ENCODE results near the gene GAL3ST2.
"Not testable (repeated sequence)": the region's sequence is repeated elsewhere in the genome, so short reads cannot be mapped to it uniquely, and the experiment has no call there.

Gene GAL3ST2

GRCh38 chr2:241814643-241815476 lies 38.2 kb downstream of the GAL3ST2 start:
- no peak for DNase-seq (ENCODE audit: low spot score)
- no peaks in the 10 kb centered on the region for H3K4me1 ChIP-seq (ENCODE audit: insufficient read depth, poor library complexity, severe bottlenecking)
- H3K36me3 ChIP-seq (ENCODE audit: low read depth), result no peaks in the 10 kb centered on the region
- H3K27ac ChIP-seq (ENCODE audit: poor library complexity, severe bottlenecking), result no peak overlapping the region
- no peaks in the 10 kb centered on the region for H3K9me3 ChIP-seq (ENCODE audit: severe bottlenecking)
- H3K4me3 ChIP-seq (ENCODE audit: severe bottlenecking), result no peak overlapping the region
- no peaks in the 10 kb centered on the region for H3K27me3 ChIP-seq (ENCODE audit: insufficient read depth, poor library complexity, severe bottlenecking)
- TF ChIP-seq, protein P1, sequence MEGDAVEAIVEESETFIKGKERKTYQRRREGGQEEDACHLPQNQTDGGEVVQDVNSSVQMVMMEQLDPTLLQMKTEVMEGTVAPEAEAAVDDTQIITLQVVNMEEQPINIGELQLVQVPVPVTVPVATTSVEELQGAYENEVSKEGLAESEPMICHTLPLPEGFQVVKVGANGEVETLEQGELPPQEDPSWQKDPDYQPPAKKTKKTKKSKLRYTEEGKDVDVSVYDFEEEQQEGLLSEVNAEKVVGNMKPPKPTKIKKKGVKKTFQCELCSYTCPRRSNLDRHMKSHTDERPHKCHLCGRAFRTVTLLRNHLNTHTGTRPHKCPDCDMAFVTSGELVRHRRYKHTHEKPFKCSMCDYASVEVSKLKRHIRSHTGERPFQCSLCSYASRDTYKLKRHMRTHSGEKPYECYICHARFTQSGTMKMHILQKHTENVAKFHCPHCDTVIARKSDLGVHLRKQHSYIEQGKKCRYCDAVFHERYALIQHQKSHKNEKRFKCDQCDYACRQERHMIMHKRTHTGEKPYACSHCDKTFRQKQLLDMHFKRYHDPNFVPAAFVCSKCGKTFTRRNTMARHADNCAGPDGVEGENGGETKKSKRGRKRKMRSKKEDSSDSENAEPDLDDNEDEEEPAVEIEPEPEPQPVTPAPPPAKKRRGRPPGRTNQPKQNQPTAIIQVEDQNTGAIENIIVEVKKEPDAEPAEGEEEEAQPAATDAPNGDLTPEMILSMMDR (IDR thresholded peaks at IDR 0.05; ENCODE audit: poor library complexity, severe bottlenecking), result no peak
- ATAC-seq (ENCODE audit: low read depth), result peak; percentile 13; the same call in 1 of the 3 replicates

DNA sequence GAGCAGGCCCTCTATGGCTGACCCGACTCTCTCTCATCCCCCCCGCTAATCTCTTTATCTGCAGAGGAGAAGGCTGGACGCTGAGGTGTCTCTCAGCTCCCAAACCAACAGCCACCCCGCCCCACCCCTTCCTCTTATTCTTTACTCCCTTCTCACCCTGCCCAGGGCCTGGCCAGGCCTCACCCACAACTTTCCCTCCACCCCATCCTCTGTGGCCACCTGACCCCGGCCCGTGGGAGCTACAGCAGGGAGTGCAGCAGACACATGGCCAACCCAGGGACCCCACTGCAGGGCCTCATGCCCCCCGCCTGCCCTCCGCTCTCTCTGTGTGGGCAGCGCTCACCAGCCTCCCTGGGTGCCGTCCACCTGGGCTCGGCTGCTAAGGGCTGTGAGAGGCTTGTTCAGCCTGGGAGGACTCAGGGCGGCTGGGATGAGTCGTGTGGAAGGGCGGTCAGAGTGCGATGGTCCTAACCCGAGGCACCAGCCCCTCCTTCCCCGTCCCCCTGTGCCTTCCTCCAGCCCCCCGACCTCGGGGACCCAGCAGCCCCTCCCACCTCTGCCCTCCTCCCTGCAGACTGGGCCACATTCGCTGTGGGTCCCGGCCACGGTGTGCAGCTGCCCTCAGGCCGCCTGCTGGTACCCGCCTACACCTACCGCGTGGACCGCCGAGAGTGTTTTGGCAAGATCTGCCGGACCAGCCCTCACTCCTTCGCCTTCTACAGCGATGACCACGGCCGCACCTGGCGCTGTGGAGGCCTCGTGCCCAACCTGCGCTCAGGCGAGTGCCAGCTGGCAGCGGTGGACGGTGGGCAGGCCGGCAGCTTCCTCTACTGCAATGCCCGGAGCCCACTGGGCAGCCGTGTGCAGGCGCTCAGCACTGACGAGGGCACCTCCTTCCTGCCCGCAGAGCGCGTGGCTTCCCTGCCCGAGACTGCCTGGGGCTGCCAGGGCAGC lies 39.1 kb downstream of the GAL3ST2 start:
- Histone ChIP-seq H3K36me3 (ENCODE audit: low read depth) (no peaks in the 10 kb centered on the region), H3K4me3 (ENCODE audit: severe bottlenecking) (no peak overlapping the region), H3K4me1 (ENCODE audit: insufficient read depth, poor library complexity, severe bottlenecking) (no peaks in the 10 kb centered on the region), H3K27ac (ENCODE audit: poor library complexity, severe bottlenecking) (no peak overlapping the region), H3K9me3 (ENCODE audit: severe bottlenecking) (no peaks in the 10 kb centered on the region), H3K27me3 (ENCODE audit: insufficient read depth, poor library complexity, severe bottlenecking) (no peaks in the 10 kb centered on the region)
- ATAC-seq (ENCODE audit: low read depth), result no peak
- no peak for DNase-seq (ENCODE audit: low spot score)
- TF ChIP-seq, protein P1 (IDR thresholded peaks at IDR 0.05; ENCODE audit: poor library complexity, severe bottlenecking), result no peak

DNA sequence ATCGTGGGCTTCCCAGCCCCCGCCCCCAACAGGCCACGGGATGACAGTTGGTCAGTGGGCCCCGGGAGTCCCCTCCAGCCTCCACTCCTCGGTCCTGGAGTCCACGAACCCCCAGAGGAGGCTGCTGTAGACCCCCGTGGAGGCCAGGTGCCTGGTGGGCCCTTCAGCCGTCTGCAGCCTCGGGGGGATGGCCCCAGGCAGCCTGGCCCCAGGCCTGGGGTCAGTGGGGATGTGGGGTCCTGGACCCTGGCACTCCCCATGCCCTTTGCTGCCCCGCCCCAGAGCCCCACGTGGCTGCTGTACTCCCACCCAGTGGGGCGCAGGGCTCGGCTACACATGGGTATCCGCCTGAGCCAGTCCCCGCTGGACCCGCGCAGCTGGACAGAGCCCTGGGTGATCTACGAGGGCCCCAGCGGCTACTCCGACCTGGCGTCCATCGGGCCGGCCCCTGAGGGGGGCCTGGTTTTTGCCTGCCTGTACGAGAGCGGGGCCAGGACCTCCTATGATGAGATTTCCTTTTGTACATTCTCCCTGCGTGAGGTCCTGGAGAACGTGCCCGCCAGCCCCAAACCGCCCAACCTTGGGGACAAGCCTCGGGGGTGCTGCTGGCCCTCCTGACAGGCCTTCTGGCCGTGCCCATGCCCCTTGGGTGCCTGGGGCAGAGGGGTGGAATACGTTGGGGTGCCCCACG lies 40.0 kb downstream of the GAL3ST2 start:
- H3K27ac ChIP-seq (ENCODE audit: poor library complexity, severe bottlenecking), result no peak overlapping the region
- TF ChIP-seq, protein P1 (IDR thresholded peaks at IDR 0.05; ENCODE audit: poor library complexity, severe bottlenecking), result no peak
- ATAC-seq (ENCODE audit: low read depth) (no peak), DNase-seq (ENCODE audit: low spot score) (no peak)
- H3K4me1 ChIP-seq (ENCODE audit: insufficient read depth, poor library complexity, severe bottlenecking), result no peaks in the 10 kb centered on the region
- no peaks in the 10 kb centered on the region for H3K9me3 ChIP-seq (ENCODE audit: severe bottlenecking)
- no peaks in the 10 kb centered on the region for H3K36me3 ChIP-seq (ENCODE audit: low read depth)
- H3K4me3 ChIP-seq (ENCODE audit: severe bottlenecking), result no peak overlapping the region
- no peaks in the 10 kb centered on the region for H3K27me3 ChIP-seq (ENCODE audit: insufficient read depth, poor library complexity, severe bottlenecking)

DNA sequence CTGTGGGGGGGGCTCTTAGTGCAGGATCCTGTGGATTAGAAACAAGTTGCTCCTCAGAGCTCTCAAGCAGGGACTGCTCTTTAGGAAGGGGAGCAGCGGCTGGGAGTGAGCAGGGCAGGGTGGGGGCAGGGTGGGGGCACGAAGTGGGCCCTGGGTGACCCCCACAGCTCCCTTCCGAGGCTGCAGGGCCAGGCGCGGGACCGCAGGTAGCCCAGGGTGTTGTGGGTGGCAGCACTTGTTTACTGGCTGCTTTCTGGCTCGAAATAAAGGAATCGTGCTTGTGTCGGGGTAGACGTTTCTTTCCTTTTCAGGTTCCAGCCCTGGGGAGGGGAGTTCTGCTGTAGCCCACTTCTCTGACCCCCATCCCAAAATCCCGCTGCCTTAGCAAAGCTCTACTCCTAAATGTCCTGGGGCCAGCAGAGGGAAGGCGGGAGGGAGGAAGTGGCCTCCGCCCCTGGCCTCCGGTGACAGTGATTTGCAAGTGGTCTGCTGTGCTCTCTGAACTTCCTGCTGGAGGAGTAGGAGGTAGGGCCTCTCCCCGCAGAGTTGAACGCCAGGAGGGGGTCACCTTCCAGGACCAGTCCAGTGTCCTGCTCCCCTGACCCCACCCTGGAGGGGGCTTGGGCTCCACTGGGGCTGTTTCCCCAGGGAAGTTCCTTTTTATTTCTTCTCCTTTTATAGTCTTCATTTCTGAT lies 40.7 kb downstream of the GAL3ST2 start:
- Histone ChIP-seq H3K27me3 (ENCODE audit: insufficient read depth, poor library complexity, severe bottlenecking) (no peaks in the 10 kb centered on the region), H3K27ac (ENCODE audit: poor library complexity, severe bottlenecking) (no peak overlapping the region), H3K9me3 (ENCODE audit: severe bottlenecking) (no peaks in the 10 kb centered on the region), H3K36me3 (ENCODE audit: low read depth) (no peaks in the 10 kb centered on the region), H3K4me3 (ENCODE audit: severe bottlenecking) (no peak overlapping the region), H3K4me1 (ENCODE audit: insufficient read depth, poor library complexity, severe bottlenecking) (no peaks in the 10 kb centered on the region)
- no peak for ATAC-seq (ENCODE audit: low read depth)
- TF ChIP-seq, protein P1 (IDR thresholded peaks at IDR 0.05; ENCODE audit: poor library complexity, severe bottlenecking), result no peak
- no peak for DNase-seq (ENCODE audit: low spot score)

DNA sequence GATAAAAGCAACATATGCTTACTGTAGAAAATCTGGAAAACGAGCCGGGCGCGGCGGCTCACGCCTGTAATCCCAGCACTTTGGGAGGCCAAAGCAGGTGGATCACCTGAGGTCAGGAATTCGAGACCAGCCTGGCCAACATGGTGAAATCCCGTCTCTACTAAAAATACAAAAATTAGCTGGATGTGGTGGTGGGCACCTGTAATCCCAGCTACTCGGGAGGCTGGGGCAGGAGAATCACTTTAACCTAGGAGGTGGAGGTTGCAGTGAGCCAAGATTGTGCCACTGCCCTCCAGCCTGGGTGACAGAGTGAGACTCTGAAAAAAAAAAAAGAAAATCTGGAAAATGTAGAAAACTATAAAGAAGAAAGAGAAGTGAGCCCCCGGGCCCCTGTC lies 41.2 kb downstream of the GAL3ST2 start:
- H3K27me3 ChIP-seq (ENCODE audit: insufficient read depth, poor library complexity, severe bottlenecking); H3K27ac ChIP-seq (ENCODE audit: poor library complexity, severe bottlenecking); H3K4me3 ChIP-seq (ENCODE audit: severe bottlenecking); H3K36me3 ChIP-seq (ENCODE audit: low read depth); H3K4me1 ChIP-seq (ENCODE audit: insufficient read depth, poor library complexity, severe bottlenecking); H3K9me3 ChIP-seq (ENCODE audit: severe bottlenecking); DNase-seq (ENCODE audit: low spot score); ATAC-seq (ENCODE audit: low read depth): not testable (repeated sequence)
